Nephron progenitor cell (in vitro differentiated cells): ENCODE measurements around the gene TLR5.
A peak's percentile ranks its signal among the peaks of the same experiment; 100 is the strongest.

Experiments
- DNase-seq: peaks from one replicate; pipeline ENCODE4 v3.0.0; 2021
- H3K27ac Mint-ChIP-seq: 2 replicates; pipeline ENCODE4 v1.8.0; 2021; ENCODE audit warnings: mild to moderate bottlenecking, moderate library complexity, mixed read lengths
- H3K27me3 Mint-ChIP-seq: 2 replicates; pipeline ENCODE4 v1.8.0; 2021; ENCODE audit warnings: mild to moderate bottlenecking, low read depth, mixed read lengths; ENCODE audit not compliant: poor library complexity
- H3K36me3 Mint-ChIP-seq: 2 replicates; pipeline ENCODE4 v1.8.0; 2021; ENCODE audit warnings: low read depth, mixed read lengths
- H3K4me1 Mint-ChIP-seq: 2 replicates; pipeline ENCODE4 v1.8.0; 2021; ENCODE audit warnings: mixed read lengths
- H3K4me3 Mint-ChIP-seq: 2 replicates; pipeline ENCODE4 v1.8.0; 2021; ENCODE audit warnings: mild to moderate bottlenecking, moderate library complexity, mixed read lengths
- H3K9me3 Mint-ChIP-seq: 2 replicates; pipeline ENCODE4 v1.8.0; 2021; ENCODE audit warnings: mild to moderate bottlenecking, moderate library complexity, mixed read lengths
- TF ChIP-seq, protein P1 (sequence below): fragments of 200-600 bp; sonication (generic); IDR thresholded peaks from 2 replicates; pipeline ENCODE4 v1.5.0; 2021; ENCODE audit warnings: antibody characterized with exemption

Gene TLR5

DNA sequence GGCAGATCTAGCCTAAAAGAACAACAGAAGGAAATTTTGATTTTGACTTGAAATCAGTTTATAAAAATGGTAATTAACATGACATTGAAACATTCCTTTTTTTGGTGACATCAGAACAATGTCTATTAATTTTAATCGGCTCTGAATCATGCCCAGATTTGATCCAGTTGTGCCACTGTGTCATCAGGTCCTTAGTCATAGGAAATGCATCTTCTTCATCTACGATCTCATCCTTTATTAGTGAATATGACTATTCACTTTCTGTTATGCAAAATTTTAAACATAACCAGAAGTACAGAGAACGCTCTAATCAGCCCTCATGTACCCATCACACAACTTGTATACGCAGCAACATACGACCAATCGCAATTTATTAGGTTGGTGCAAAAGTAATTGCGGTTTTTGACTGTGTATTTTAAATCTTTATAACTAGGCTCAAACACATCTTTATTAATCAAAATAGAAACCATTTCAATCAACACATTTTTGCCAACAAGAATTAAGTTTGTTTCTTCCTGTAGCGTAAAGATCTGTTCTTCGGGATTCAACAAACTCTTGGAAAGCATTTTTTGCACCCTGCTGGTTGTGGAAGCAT lies 40.3 kb upstream of the TLR5 start:
- H3K27ac Mint-ChIP-seq = no peak overlapping the region

GRCh38 chr1:223180731-223181321 lies 37.8 kb upstream of the TLR5 start:
- H3K27me3 Mint-ChIP-seq = peaks cover 40% of the 10 kb centered on the region
- H3K4me3 Mint-ChIP-seq = no peak overlapping the region
- no peak for DNase-seq
- H3K9me3 Mint-ChIP-seq = no peaks in the 10 kb centered on the region
- peak overlapping the region; percentile 8 for H3K27ac Mint-ChIP-seq
- TF ChIP-seq, protein P1, sequence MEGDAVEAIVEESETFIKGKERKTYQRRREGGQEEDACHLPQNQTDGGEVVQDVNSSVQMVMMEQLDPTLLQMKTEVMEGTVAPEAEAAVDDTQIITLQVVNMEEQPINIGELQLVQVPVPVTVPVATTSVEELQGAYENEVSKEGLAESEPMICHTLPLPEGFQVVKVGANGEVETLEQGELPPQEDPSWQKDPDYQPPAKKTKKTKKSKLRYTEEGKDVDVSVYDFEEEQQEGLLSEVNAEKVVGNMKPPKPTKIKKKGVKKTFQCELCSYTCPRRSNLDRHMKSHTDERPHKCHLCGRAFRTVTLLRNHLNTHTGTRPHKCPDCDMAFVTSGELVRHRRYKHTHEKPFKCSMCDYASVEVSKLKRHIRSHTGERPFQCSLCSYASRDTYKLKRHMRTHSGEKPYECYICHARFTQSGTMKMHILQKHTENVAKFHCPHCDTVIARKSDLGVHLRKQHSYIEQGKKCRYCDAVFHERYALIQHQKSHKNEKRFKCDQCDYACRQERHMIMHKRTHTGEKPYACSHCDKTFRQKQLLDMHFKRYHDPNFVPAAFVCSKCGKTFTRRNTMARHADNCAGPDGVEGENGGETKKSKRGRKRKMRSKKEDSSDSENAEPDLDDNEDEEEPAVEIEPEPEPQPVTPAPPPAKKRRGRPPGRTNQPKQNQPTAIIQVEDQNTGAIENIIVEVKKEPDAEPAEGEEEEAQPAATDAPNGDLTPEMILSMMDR = no peak
- no peaks in the 10 kb centered on the region for H3K36me3 Mint-ChIP-seq
- H3K4me1 Mint-ChIP-seq = peaks cover 24% of the 10 kb centered on the region

More for the DNA sequence above, 40.3 kb upstream of the TLR5 start:
- H3K27me3 Mint-ChIP-seq = peaks cover 41% of the 10 kb centered on the region
- H3K4me1 Mint-ChIP-seq = peaks cover 13% of the 10 kb centered on the region
- no peaks in the 10 kb centered on the region for H3K9me3 Mint-ChIP-seq
- H3K36me3 Mint-ChIP-seq = no peaks in the 10 kb centered on the region
- no peak overlapping the region for H3K4me3 Mint-ChIP-seq
- no peak for DNase-seq
- TF ChIP-seq, protein P1 = no peak

GRCh38 chr1:223179786-223180185 lies 36.7 kb upstream of the TLR5 start:
- H3K9me3 Mint-ChIP-seq = no peaks in the 10 kb centered on the region
- peaks cover 34% of the 10 kb centered on the region for H3K27me3 Mint-ChIP-seq
- no peak overlapping the region for H3K4me3 Mint-ChIP-seq
- TF ChIP-seq, protein P1 = no peak
- DNase-seq = no peak
- no peaks in the 10 kb centered on the region for H3K36me3 Mint-ChIP-seq
- H3K4me1 Mint-ChIP-seq = peaks cover 28% of the 10 kb centered on the region
- no peak overlapping the region for H3K27ac Mint-ChIP-seq

GRCh38 chr1:223179280-223179679 lies 36.2 kb upstream of the TLR5 start:
- DNase-seq = no peak
- no peaks in the 10 kb centered on the region for H3K9me3 Mint-ChIP-seq
- no peak overlapping the region for H3K4me3 Mint-ChIP-seq
- H3K4me1 Mint-ChIP-seq = peaks cover 28% of the 10 kb centered on the region
- no peak overlapping the region for H3K27ac Mint-ChIP-seq
- peaks cover 30% of the 10 kb centered on the region for H3K27me3 Mint-ChIP-seq
- H3K36me3 Mint-ChIP-seq = no peaks in the 10 kb centered on the region
- TF ChIP-seq, protein P1 = no peak

DNA sequence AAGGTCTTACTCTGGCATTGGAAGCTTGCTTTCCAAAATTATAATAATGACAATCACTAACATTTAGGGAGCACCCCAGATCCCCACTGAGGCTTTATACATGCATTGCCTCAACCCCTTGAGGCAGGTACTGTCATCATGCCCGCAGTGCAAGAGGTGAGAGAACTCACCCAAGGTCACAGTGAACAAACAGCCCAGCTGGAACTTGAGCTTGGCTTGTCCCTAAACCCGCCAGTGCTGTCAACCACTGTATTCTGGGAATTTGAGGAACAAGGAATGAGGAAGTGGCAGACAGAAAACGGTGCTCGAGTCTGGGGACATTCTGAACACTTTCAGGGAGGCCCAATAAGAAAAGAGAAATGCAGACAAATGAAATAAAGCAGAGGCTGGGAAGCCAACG lies 34.6 kb upstream of the TLR5 start:
- H3K4me1 Mint-ChIP-seq = peaks cover 28% of the 10 kb centered on the region
- H3K27me3 Mint-ChIP-seq = peaks cover 26% of the 10 kb centered on the region
- TF ChIP-seq, protein P1 = no peak
- no peak overlapping the region for H3K4me3 Mint-ChIP-seq
- H3K36me3 Mint-ChIP-seq = no peaks in the 10 kb centered on the region
- no peak overlapping the region for H3K27ac Mint-ChIP-seq
- no peaks in the 10 kb centered on the region for H3K9me3 Mint-ChIP-seq
- DNase-seq = no peak

DNA sequence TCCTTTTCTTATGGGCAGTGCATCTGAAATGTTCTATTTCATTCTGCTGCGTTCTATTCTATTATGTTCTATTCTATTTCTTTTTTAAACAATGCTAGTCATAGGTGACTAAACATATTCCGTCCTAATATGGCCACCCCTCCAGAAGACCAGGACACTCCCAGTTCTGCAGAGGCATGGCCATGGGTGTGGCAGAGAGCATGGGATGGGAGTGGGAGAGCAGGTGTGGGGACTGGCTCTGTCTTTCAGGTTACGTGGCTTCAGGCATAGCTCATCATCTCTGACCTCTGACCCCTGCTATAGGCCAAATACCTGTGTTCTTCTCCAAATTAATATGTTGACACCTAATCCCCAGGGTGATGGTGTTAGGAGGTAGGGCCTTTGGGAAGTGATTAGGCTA lies 33.4 kb upstream of the TLR5 start:
- no peak for DNase-seq
- peaks cover 28% of the 10 kb centered on the region for H3K4me1 Mint-ChIP-seq
- peaks cover 19% of the 10 kb centered on the region for H3K27me3 Mint-ChIP-seq
- no peak overlapping the region for H3K27ac Mint-ChIP-seq
- no peak overlapping the region for H3K4me3 Mint-ChIP-seq
- TF ChIP-seq, protein P1 = no peak
- H3K9me3 Mint-ChIP-seq = peaks cover 4% of the 10 kb centered on the region
- H3K36me3 Mint-ChIP-seq = no peaks in the 10 kb centered on the region
